Transverse colon (tissue), 4 donors: Measurements from ENCODE around the gene FRY. TPM values are rescaled to one million over a fixed set of nuclear protein-coding genes. Genes with fewer than 3 reads are reported as not detected.
A peak's percentile ranks its signal among the peaks of the same experiment; 100 is the strongest.

Experiments used
- DNase-seq: peaks from one replicate; pipeline ENCODE4 v3.0.0-alpha.2; 2019
- H3K27ac ChIP-seq, 4 donors: fragments of 200-600 bp; sonication (generic); 2 replicates each; pipeline ENCODE4 v1.5.1; 2016 to 2018; ENCODE audit warnings: inconsistent platforms in 4 of 4
- H3K27me3 ChIP-seq: fragments of 200-600 bp; sonication (generic); 2 replicates; pipeline ENCODE4 v1.5.1; 2017; ENCODE audit warnings: inconsistent platforms
- H3K36me3 ChIP-seq, 4 donors: fragments of 200-600 bp; sonication (generic); 2 replicates each; pipeline ENCODE4 v1.5.1; 2017 to 2019; ENCODE audit warnings: inconsistent platforms in 4 of 4
- H3K4me1 ChIP-seq, 4 donors: fragments of 200-600 bp; sonication (generic); 2 replicates each; pipeline ENCODE4 v1.5.1; 2017 to 2020; ENCODE audit warnings: inconsistent platforms in 4 of 4
- H3K4me3 ChIP-seq, 4 donors: fragments of 200-600 bp; sonication (generic); 1 replicate in 1 of 4; 2 replicates in 3 of 4; pipeline versions ENCODE4 v1.5.1 to v1.6.1; 2017 to 2019; ENCODE audit warnings: inconsistent platforms in 4 of 4
- H3K9me3 ChIP-seq, 2 donors: fragments of 200-600 bp; sonication (generic); 2 replicates each; pipeline ENCODE4 v1.5.1; 2017 to 2019; ENCODE audit warnings: inconsistent platforms in 2 of 2
- EP300 ChIP-seq: sonication (generic); formaldehyde crosslinking; IDR thresholded peaks from one replicate; pipeline ENCODE4 v1.6.1; 2017; ENCODE audit warnings: antibody characterized with exemption, low read depth
- POLR2A ChIP-seq: fragments of 450-650 bp; IDR thresholded peaks from one replicate; pipeline ENCODE4 v1.6.1; 2016; ENCODE audit warnings: antibody characterized with exemption, mild to moderate bottlenecking, moderate library complexity
- POLR2AphosphoS5 ChIP-seq, 3 donors: sonication (generic); formaldehyde crosslinking; IDR thresholded peaks; one replicate each; pipeline ENCODE4 v1.6.1; 2016; ENCODE audit warnings: antibody characterized with exemption in 3 of 3
- WGBS, 2 donors: methylation state at CpG; one replicate each; pipeline ENCODE4 v1.1.5; 2018; ENCODE audit warnings: low coverage in 1 of 2; 5-methylcytosine and 5-hydroxymethylcytosine counted together
- in situ Hi-C, 4 donors: fragments of 200-750 bp; cut with MboI; loops; one replicate each; pipeline versions ENCODE4 v1.15.0 to v1.15.1; 2017; ENCODE audit warnings: low sequenced_read_pairs in 3 of 4, low pct_ligation_motif_present in 1 of 4, low pct_unique_long_range_greater_than_20kb in 1 of 4
- intact Hi-C: fragments of 100-400 bp; cut with DNase I; formaldehyde crosslinking; loops from one replicate; pipeline ENCODE4 v1.15.1; 2023; ENCODE audit warnings: low total_unique reads
- total RNA-seq, 4 donors: library from RNA; depleted of rRNA; stranded (reverse); fragments of >200 nt; gene quantifications; one replicate each; pipeline ENCODE4 v1.1.0, GENCODE V29; 2016
- TF ChIP-seq, protein P1 (sequence below), 5 experiments: fragments of 200-600 bp in 3 of 5; fragments of 450-650 bp in 2 of 5; sonication (generic) in 3 of 5; IDR thresholded peaks; 1 replicate in 2 of 5; 2 replicates in 3 of 5; pipeline ENCODE4 v1.5.1; 2016 to 2017; ENCODE audit warnings: antibody characterized with exemption in 5 of 5, inconsistent platforms in 3 of 5, mild to moderate bottlenecking in 2 of 5, moderate library complexity in 1 of 5

The FRY gene
- total RNA-seq, 4 donors from 2014 or later = 6.7 to 42.6 (median 12.4) TPM

DNA sequence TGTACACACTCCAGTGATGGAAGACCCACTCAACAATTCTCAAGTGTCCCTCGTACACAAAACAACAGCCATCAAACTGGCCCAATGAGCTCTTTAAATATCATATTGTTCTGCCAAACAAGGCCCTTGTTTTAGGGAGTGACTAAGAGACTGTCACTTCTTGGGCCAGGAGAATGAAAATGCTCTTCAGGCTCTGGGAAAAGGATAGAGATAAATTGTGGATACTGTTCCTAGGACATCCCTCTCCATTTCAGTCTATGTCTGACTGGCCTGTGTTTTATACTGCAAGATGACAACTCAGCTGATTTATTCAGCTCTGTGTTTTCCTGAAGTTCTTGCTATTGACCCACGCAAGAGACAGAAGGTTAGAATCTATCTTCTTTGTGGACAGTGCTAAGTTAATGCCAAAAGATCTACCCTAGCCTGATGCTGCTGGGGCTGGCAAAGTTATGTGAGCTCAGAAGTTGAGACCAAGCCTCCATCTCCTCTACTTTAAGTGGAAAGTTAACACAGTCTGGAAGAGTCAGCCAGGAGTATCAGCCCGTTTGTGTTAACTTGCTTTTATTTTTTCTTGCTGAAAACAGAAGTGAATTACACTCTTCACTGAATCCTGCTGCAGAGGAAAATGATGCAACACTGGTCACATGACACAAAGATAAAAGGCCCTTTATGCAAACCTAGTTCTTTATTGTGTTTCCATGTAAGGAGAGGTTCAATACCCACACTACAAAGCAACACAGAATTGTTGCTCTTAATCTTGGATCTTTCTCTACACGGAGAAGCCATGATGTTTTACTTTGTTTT lies 14.6 kb downstream of the FRY start:
- TF ChIP-seq POLR2AphosphoS5 (IDR thresholded peaks at IDR 0.05) (no peak), EP300 (no peak), POLR2A (no peak)
- TF ChIP-seq, protein P1, sequence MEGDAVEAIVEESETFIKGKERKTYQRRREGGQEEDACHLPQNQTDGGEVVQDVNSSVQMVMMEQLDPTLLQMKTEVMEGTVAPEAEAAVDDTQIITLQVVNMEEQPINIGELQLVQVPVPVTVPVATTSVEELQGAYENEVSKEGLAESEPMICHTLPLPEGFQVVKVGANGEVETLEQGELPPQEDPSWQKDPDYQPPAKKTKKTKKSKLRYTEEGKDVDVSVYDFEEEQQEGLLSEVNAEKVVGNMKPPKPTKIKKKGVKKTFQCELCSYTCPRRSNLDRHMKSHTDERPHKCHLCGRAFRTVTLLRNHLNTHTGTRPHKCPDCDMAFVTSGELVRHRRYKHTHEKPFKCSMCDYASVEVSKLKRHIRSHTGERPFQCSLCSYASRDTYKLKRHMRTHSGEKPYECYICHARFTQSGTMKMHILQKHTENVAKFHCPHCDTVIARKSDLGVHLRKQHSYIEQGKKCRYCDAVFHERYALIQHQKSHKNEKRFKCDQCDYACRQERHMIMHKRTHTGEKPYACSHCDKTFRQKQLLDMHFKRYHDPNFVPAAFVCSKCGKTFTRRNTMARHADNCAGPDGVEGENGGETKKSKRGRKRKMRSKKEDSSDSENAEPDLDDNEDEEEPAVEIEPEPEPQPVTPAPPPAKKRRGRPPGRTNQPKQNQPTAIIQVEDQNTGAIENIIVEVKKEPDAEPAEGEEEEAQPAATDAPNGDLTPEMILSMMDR (IDR thresholded peaks at IDR 0.05) = no peak
- Histone ChIP-seq H3K4me1 (peaks cover 0 to 27% (median 15%) of the 10 kb centered on the region in 4 donors), H3K4me3 (no peak overlapping the region), H3K27ac (peak overlapping the region; percentile 5 to 74 (median 44)), H3K36me3 (no peaks in the 10 kb centered on the region), H3K27me3 (no peaks in the 10 kb centered on the region), H3K9me3 (no peaks in the 10 kb centered on the region)
- intact Hi-C loops = no loop called here
- in situ Hi-C loops = no loop called here
- no peak for DNase-seq
- 35 to 49% methylated on average over 3 to 4 of the region's 4 CpGs for WGBS, 2 donors

DNA sequence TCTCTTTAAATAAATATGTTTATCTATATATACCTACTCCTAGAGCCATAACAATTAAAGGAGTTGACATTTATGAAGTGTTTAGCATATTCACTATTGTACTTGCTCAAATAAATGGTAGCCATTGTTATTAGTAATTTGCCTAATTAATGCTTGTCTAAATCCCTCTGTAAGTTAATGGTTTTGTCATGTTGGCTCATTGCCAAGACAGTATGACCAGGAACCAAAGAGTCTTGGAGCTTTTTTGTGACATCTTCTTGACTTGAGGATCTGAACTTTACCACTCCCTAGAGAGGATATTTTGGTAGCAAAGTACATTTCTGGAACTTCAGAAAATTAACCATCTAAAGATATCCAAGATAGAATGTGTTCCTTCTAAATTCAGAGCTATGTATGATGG lies 15.5 kb downstream of the FRY start:
- intact Hi-C loops = no loop called here
- TF ChIP-seq POLR2AphosphoS5 (IDR thresholded peaks at IDR 0.05) (no peak), EP300 (no peak)
- TF ChIP-seq, protein P1 (IDR thresholded peaks at IDR 0.05) = no peak

DNA sequence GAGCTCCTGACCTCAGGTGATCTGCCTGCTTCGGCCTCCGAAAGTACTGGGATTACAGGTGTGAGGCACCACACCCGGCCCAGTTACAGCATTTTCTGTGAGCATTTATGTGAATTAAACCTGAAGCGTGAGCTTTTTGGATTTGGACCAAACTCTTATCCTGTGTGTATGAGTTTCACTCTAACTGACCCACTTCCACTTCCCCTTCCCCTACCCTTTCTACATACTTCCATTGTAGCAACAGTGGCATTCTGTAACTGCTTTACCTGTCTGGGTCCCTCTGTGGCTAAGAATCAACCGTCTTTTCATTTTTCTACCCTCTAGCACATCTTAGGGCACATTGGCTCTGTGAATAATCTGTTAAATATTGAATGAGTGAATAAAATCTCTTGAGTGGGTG lies 16.2 kb downstream of the FRY start:
- TF ChIP-seq POLR2AphosphoS5 (IDR thresholded peaks at IDR 0.05) (no peak), POLR2A (no peak), EP300 (no peak)
- TF ChIP-seq, protein P1 (IDR thresholded peaks at IDR 0.05) = no peak
- DNase-seq = no peak
- Histone ChIP-seq H3K4me3 (no peak overlapping the region), H3K27ac (peak overlapping the region in 1 of 4 donors; percentile 7), H3K4me1 (peaks cover 0 to 27% (median 15%) of the 10 kb centered on the region in 4 donors), H3K9me3 (no peaks in the 10 kb centered on the region), H3K27me3 (no peaks in the 10 kb centered on the region), H3K36me3 (no peaks in the 10 kb centered on the region)
- in situ Hi-C loops (no loop called here), intact Hi-C loops (no loop called here)
- 52 to 77% methylated on average over 1 to 5 of the region's 5 CpGs for whole genome bisulfite sequencing, 2 donors

More for the DNA sequence above, 15.5 kb downstream of the FRY start:
- no peaks in the 10 kb centered on the region for H3K36me3 ChIP-seq
- no peaks in the 10 kb centered on the region for H3K27me3 ChIP-seq
- H3K27ac ChIP-seq = peak overlapping the region in 2 of 4 donors; percentile 47 to 74
- H3K4me3 ChIP-seq = no peak overlapping the region
- DNase-seq = no peak
- H3K4me1 ChIP-seq = peaks cover 0 to 27% (median 15%) of the 10 kb centered on the region in 4 donors
- no peaks in the 10 kb centered on the region for H3K9me3 ChIP-seq
- in situ Hi-C loops = no loop called here

DNA sequence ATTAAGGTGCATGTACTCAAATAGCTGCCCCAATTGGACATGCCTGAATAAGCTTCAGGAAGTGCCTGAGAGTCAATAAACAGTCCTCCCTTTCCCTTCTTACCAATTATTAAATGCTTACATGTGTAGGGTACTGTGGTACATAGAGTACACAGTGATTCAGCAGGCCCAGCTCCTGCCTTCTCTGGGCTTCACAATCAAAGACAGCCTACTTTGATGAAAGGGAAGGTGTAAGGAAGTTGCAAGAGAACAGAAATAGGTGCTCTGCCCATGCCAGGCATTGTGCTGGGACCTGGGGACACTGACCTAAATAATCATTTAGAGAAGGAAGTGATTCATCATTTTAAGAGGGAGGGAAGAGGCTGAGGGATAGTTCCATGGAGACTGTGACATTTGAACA lies 17.2 kb downstream of the FRY start:
- no peaks in the 10 kb centered on the region for H3K27me3 ChIP-seq
- no peak for DNase-seq
- no peak overlapping the region for H3K4me3 ChIP-seq
- intact Hi-C loops (no loop called here), in situ Hi-C loops (no loop called here)
- TF ChIP-seq EP300 (no peak), POLR2AphosphoS5 (IDR thresholded peaks at IDR 0.05) (no peak), POLR2A (no peak)
- TF ChIP-seq, protein P1 (IDR thresholded peaks at IDR 0.05) = no peak
- H3K36me3 ChIP-seq = no peaks in the 10 kb centered on the region
- H3K9me3 ChIP-seq = no peaks in the 10 kb centered on the region
- H3K4me1 ChIP-seq = peaks cover 0 to 27% (median 15%) of the 10 kb centered on the region in 4 donors
- H3K27ac ChIP-seq = no peak overlapping the region
